Measurements from ENCODE around the gene SYS1. TPM values are rescaled to one million over a fixed set of nuclear protein-coding genes. Genes with fewer than 3 reads are reported as not detected.

The SYS1 gene
- total and polyA plus RNA-seq, 9 donors, result 10.1 to 20.0 (median 16.2) TPM

DNA sequence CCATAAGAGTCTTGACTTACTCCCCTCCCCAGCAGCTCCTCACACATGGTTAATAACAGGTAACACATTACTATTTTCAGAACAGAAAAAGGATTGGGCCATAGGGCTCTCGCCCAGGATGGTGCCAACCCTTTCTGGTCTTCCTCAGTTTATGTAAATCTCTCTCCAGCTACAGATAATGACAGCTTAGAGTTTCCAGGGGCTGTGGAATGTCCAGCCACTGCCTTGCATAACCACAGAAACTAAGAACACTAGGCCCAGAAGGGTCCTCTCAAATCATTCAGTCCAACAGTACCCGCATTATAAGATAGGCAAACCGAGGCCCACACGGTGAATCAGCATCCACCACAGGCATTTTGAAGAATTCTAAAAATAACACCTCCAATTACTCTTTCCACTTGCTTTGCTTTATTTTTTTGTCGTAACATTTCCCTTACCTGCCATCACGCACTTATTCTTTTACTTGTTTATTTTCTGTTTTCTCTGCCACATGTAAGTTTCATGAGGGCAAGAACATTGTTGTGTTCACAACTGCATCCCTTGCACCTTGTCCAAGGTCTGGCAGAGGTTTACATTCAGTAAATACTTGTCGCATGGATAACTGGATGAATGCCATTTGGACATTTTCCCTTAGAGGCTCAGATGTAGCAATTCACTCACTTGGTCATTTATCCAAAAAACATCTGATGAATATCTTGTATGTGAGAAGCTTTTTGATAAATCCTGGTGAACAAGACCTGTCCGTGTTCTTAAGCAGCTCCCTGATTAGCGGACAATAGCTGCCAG, 8.3 kb upstream of the SYS1 start:
- no peak for DNase-seq
- no peaks in the 10 kb centered on the region for H3K27me3 ChIP-seq (ENCODE audit: control insufficient read depth, insufficient read depth, low read length)
- no peaks in the 10 kb centered on the region for H3K9me3 ChIP-seq (replicated peaks; ENCODE audit: control insufficient read depth, low read depth, low read length)
- H3K27ac ChIP-seq (ENCODE audit: low read length), result no peak overlapping the region
- peaks cover 15% of the 10 kb centered on the region for H3K4me1 ChIP-seq (ENCODE audit: control insufficient read depth, insufficient read depth, low read length)
- 76% methylated on average over 6 of the region's 9 CpGs for WGBS (ENCODE audit: insufficient coverage)
- no peak overlapping the region for H3K4me3 ChIP-seq (ENCODE audit: low read length)
- H3K36me3 ChIP-seq (ENCODE audit: control insufficient read depth, insufficient read depth, low read length), result no peaks in the 10 kb centered on the region

DNA sequence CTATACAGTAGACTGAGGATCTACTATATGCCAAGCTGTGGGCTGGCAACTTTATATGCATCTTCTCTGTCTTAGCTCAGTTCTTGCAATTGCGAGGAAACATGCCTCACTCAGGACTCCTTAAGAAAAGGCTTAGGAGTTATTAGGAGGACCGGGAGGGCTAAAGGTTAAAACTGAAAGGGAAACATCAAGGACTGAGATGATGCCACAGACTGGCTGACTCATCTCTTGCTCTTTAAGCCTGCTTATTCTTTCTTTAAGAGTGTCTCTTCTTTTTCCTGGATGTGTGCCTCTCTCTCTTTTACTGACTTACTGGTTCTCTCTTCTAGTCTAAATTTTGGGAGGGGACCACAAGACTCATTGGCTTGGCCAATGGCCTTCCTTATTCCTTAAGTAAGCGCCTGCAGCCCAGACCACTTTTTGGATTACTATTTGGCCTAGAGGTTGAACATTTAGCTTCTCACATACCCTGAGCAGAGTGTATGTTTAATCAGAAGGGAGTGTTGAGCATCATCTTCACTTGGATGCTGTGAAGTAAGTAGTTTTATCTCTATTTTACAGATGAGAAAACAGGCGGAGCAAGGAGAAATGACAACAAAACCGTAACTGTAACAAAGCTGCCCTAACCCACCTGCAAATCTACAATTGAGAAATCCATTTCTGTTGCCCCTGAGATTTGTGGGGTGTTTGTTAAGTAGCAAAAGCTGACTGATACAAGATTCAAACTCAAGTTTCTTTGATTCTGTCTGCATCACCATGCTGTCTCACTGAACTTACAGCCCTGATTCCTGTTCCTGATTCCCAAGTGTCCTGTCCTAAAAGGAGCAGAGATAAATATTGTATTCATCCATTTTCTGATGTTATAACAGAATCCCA, 7.5 kb upstream of the SYS1 start:
- Histone ChIP-seq H3K4me3 (ENCODE audit: low read length) (no peak overlapping the region), H3K27me3 (ENCODE audit: control insufficient read depth, insufficient read depth, low read length) (no peaks in the 10 kb centered on the region), H3K36me3 (ENCODE audit: control insufficient read depth, insufficient read depth, low read length) (no peaks in the 10 kb centered on the region), H3K4me1 (ENCODE audit: control insufficient read depth, insufficient read depth, low read length) (peaks cover 19% of the 10 kb centered on the region), H3K9me3 (replicated peaks; ENCODE audit: control insufficient read depth, low read depth, low read length) (no peaks in the 10 kb centered on the region), H3K27ac (ENCODE audit: low read length) (no peak overlapping the region)
- DNase-seq, result no peak
- no CpG with 5 or more reads among the region's 5 CpGs for WGBS (ENCODE audit: insufficient coverage)

DNA sequence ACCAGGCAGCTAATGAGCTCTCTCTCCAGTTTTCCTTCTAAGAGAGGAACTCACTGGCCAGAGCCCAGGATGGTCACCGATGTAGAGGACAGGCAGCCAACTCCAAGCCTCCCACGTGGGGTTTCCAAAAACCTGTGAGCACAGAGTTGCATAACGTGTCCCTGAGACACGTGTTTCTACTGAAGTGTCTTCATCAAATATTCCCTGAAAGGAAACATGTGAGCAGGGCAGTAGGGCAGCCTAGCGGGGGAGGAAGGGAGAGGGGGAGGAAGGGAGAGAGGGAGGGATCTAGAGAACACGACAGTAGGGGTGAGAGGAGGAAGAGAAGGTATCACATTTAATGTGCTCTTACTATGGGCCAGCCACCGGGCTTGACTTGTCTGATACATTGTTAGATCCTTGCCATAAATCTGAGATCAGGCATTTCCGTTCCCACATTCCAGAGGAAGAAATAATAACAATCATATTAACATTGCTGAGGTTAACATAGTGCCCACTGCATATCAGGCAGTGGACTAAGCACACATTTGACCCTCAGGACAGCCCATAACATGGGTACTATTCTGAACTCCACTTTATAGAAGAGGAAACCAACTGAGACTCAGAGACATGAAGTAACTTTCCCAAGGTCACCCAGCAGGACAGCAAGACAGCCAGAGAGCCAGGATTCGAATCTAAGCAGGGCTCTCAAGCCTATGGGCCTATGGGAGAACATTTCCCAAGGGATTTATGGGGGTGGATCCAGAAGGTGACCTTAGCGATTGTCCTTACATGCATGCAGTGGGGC, 4.5 kb upstream of the SYS1 start:
- H3K4me1 ChIP-seq (ENCODE audit: control insufficient read depth, insufficient read depth, low read length), result peaks cover 23% of the 10 kb centered on the region
- H3K9me3 ChIP-seq (replicated peaks; ENCODE audit: control insufficient read depth, low read depth, low read length), result no peaks in the 10 kb centered on the region
- H3K36me3 ChIP-seq (ENCODE audit: control insufficient read depth, insufficient read depth, low read length), result no peaks in the 10 kb centered on the region
- no peak overlapping the region for H3K4me3 ChIP-seq (ENCODE audit: low read length)
- 0% methylated on average over 5 of the region's 10 CpGs for WGBS (ENCODE audit: insufficient coverage)
- peak overlapping the region; percentile 72 for H3K27ac ChIP-seq (ENCODE audit: low read length)
- H3K27me3 ChIP-seq (ENCODE audit: control insufficient read depth, insufficient read depth, low read length), result no peaks in the 10 kb centered on the region
- DNase-seq, result peak; percentile 72

DNA sequence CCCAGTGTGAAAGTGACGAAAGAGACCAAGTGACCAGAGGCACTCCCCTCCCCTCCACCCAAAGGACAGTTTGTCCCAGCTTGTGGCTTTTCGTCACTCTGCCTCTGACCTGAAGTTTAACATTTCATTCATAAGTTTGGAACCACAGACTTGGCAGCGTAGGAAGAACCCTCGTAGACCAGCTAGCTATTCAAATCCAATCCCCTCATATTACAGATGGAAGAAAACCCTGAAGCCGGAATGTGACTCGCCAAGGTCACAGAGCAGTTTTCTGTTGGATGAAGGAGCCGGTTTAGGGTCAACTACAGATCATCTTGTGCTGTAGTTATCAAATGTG, 3.9 kb upstream of the SYS1 start:
- H3K4me3 ChIP-seq (ENCODE audit: low read length), result no peak overlapping the region
- peaks cover 27% of the 10 kb centered on the region for H3K4me1 ChIP-seq (ENCODE audit: control insufficient read depth, insufficient read depth, low read length)
- no peaks in the 10 kb centered on the region for H3K36me3 ChIP-seq (ENCODE audit: control insufficient read depth, insufficient read depth, low read length)
- no peak for DNase-seq
- no peaks in the 10 kb centered on the region for H3K27me3 ChIP-seq (ENCODE audit: control insufficient read depth, insufficient read depth, low read length)
- WGBS (ENCODE audit: insufficient coverage), result 50% methylated on average over 2 of the region's 7 CpGs
- H3K9me3 ChIP-seq (replicated peaks; ENCODE audit: control insufficient read depth, low read depth, low read length), result no peaks in the 10 kb centered on the region
- no peak overlapping the region for H3K27ac ChIP-seq (ENCODE audit: low read length)

DNA sequence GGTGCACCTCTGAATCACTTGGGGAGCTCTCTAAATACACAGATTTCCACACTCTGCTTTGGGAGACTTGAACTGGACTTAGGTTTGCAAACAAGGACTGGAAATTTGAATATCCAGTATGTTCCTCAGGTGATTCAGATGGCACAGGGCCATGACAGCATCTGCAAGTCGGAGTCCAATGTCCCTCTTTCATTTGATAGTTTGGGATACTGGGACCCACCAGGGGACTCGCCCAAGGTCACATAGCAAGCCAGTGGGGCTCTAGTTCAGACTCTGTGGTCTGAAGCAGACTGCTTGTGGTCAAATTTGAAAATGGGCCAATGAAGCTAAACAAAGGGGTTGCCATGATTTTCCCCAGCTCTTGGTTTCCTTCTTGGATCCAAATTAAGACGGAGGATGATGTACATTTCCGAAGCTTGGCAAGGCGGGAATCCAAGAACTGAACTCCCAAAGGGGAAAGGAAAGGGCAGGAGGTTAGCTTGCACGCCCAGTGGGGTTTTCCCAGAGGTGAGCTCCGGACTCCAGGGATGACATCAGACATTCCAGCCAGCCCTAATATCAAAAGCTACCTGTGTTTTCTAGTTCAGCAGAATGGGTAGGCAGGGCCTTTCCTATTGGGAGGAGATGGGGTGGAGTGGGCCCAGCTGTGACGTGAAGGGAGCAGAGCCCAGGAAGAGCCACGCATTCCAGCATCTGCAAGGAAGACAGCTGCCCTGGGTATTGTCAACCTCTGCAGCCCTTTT, 3.4 kb upstream of the SYS1 start:
- H3K36me3 ChIP-seq (ENCODE audit: control insufficient read depth, insufficient read depth, low read length), result no peaks in the 10 kb centered on the region
- 63% methylated on average over 4 of the region's 9 CpGs for WGBS (ENCODE audit: insufficient coverage)
- no peak overlapping the region for H3K4me3 ChIP-seq (ENCODE audit: low read length)
- no peaks in the 10 kb centered on the region for H3K27me3 ChIP-seq (ENCODE audit: control insufficient read depth, insufficient read depth, low read length)
- peaks cover 29% of the 10 kb centered on the region for H3K4me1 ChIP-seq (ENCODE audit: control insufficient read depth, insufficient read depth, low read length)
- H3K27ac ChIP-seq (ENCODE audit: low read length), result no peak overlapping the region
- no peaks in the 10 kb centered on the region for H3K9me3 ChIP-seq (replicated peaks; ENCODE audit: control insufficient read depth, low read depth, low read length)
- no peak for DNase-seq

DNA sequence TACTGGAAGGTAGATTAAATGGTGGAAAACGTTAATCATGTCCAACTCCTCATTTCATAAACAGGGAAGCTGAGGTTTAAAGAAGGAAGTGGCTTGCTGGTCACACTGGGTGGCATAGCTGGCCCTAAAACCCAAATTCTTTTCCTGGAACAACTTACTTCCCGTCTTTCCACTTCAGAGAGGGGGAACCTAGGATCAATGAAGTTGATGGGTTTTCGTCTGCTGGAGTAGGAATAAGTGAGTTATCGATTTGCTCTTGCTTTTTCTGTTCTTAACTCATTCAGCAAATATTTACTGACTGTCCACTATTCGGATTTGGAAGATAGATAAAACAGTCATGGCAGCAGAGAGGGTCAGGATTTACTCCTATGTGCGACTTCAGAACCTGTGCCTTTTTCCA, 1.2 kb upstream of the SYS1 start:
- Histone ChIP-seq H3K36me3 (ENCODE audit: control insufficient read depth, insufficient read depth, low read length) (peaks cover 12% of the 10 kb centered on the region), H3K9me3 (replicated peaks; ENCODE audit: control insufficient read depth, low read depth, low read length) (no peaks in the 10 kb centered on the region), H3K4me1 (ENCODE audit: control insufficient read depth, insufficient read depth, low read length) (peaks cover 29% of the 10 kb centered on the region), H3K27me3 (ENCODE audit: control insufficient read depth, insufficient read depth, low read length) (no peaks in the 10 kb centered on the region), H3K27ac (ENCODE audit: low read length) (no peak overlapping the region), H3K4me3 (ENCODE audit: low read length) (no peak overlapping the region)
- WGBS (ENCODE audit: insufficient coverage), result no CpG with 5 or more reads among the region's 6 CpGs
- DNase-seq, result no peak

DNA sequence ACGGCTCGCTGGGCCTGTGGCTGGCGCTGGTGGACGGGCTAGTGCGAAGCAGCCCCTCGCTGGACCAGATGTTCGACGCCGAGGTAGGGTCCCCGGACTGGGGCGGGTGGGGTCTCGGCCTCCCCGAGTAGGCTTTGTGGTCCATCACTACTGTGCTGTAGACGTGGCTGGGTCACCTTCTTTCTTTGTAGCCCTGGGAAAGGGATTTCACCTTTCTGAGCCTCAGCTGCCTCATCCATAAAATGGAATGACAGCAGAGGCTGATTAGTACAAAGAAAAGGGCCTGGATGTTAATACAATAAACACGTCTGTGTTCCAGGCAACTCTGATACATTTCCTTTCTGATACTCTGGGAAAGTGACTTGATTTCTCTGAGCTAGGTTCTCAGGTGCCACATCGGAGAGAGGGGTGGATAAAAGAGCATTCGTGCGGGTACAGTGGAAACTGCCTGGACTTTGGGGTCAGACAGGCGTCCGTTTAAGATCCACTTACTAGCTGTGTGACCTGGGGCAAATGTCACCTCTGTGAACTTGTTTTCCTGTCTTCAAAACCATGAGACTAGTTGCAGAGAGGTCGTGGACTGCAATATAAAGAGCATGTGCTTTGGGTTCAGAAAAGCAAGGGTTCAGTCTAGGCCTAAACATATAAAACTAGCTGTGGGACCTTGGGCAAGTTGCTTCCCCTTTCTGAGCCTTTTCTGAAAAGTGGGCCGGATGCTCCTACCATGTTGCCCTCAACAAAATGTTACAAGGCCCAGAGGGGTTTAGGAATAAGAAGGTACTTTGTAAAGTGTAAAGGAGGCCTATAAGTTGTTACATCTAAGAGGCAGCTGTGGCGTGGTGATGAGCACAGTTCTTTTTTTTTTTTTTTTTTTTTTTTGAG, 896 bp downstream of the SYS1 start:
- no peaks in the 10 kb centered on the region for H3K27me3 ChIP-seq (ENCODE audit: control insufficient read depth, insufficient read depth, low read length)
- DNase-seq, result no peak
- H3K9me3 ChIP-seq (replicated peaks; ENCODE audit: control insufficient read depth, low read depth, low read length), result no peaks in the 10 kb centered on the region
- WGBS (ENCODE audit: insufficient coverage), result 16% methylated on average over 19 of the region's 23 CpGs
- peaks cover 19% of the 10 kb centered on the region for H3K4me1 ChIP-seq (ENCODE audit: control insufficient read depth, insufficient read depth, low read length)
- H3K4me3 ChIP-seq (ENCODE audit: low read length), result peak overlapping the region; percentile 73
- H3K36me3 ChIP-seq (ENCODE audit: control insufficient read depth, insufficient read depth, low read length), result peaks cover 32% of the 10 kb centered on the region
- peak overlapping the region; percentile 95 for H3K27ac ChIP-seq (ENCODE audit: low read length)

DNA sequence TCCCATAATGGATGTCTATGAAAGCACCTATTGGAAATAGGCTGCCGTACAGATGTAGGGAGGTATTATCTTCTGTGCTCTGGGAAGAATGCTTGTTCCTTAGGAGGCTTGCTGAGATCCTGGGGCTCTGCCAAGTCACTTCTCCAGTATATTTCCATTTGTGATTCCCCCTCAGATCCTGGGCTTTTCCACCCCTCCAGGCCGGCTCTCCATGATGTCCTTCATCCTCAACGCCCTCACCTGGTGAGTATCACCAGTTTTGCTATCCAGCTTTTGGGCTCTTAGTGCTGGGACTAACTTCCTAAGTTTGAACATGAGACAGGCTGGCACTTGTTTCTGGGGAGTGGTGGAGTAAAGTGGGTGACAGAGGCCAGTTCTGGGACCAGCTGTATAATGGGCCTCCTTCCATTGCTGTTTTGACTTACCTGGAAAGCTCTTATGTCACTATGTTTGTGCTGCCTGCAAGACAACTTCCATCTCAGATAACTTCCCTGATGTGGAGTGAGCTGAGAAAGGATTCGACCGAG, 2.6 kb downstream of the SYS1 start:
- no peak for DNase-seq
- Histone ChIP-seq H3K27ac (ENCODE audit: low read length) (no peak overlapping the region), H3K4me1 (ENCODE audit: control insufficient read depth, insufficient read depth, low read length) (peaks cover 10% of the 10 kb centered on the region), H3K27me3 (ENCODE audit: control insufficient read depth, insufficient read depth, low read length) (no peaks in the 10 kb centered on the region), H3K9me3 (replicated peaks; ENCODE audit: control insufficient read depth, low read depth, low read length) (no peaks in the 10 kb centered on the region), H3K36me3 (ENCODE audit: control insufficient read depth, insufficient read depth, low read length) (peaks cover 32% of the 10 kb centered on the region), H3K4me3 (ENCODE audit: low read length) (no peak overlapping the region)
- WGBS (ENCODE audit: insufficient coverage), result 82% methylated on average over 2 of the region's 5 CpGs

DNA sequence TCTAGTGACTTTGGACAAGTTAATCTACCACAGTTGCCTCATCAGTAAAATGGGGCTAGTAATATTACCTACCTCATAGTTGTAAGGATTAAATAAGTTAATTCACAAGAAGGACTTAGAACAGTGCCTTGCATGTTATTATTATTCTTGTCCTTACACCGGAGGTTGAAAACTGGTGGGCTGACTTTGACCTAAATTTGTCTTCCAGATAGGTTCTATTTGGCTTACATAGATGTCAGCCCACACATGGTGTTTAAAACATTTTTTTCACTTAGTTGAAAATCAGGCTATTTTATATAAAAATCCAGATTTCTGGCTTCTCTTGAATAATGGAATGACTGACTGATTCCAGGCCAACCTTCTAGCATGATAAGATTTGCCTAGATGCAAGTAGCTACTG, 3.2 kb downstream of the SYS1 start:
- H3K4me3 ChIP-seq (ENCODE audit: low read length), result no peak overlapping the region
- no peaks in the 10 kb centered on the region for H3K27me3 ChIP-seq (ENCODE audit: control insufficient read depth, insufficient read depth, low read length)
- H3K4me1 ChIP-seq (ENCODE audit: control insufficient read depth, insufficient read depth, low read length), result peaks cover 10% of the 10 kb centered on the region
- H3K36me3 ChIP-seq (ENCODE audit: control insufficient read depth, insufficient read depth, low read length), result peaks cover 32% of the 10 kb centered on the region
- DNase-seq, result no peak
- no peaks in the 10 kb centered on the region for H3K9me3 ChIP-seq (replicated peaks; ENCODE audit: control insufficient read depth, low read depth, low read length)
- no peak overlapping the region for H3K27ac ChIP-seq (ENCODE audit: low read length)
- 100% methylated on average over 1 of the region's 1 CpG for WGBS (ENCODE audit: insufficient coverage)
